Epithelial cell of prostate (primary cell): ENCODE results near the gene ARHGEF39.

Source experiments
- DNase-seq: peaks from one replicate; pipeline ENCODE4 v3.0.0-alpha.2; 2011; ENCODE audit warnings: low read depth, low spot score
- H3K27ac ChIP-seq: fragments of 450-650 bp; 2 replicates; pipeline ENCODE4 v1.5.1; 2017; ENCODE audit warnings: mild to moderate bottlenecking

Gene ARHGEF39

DNA sequence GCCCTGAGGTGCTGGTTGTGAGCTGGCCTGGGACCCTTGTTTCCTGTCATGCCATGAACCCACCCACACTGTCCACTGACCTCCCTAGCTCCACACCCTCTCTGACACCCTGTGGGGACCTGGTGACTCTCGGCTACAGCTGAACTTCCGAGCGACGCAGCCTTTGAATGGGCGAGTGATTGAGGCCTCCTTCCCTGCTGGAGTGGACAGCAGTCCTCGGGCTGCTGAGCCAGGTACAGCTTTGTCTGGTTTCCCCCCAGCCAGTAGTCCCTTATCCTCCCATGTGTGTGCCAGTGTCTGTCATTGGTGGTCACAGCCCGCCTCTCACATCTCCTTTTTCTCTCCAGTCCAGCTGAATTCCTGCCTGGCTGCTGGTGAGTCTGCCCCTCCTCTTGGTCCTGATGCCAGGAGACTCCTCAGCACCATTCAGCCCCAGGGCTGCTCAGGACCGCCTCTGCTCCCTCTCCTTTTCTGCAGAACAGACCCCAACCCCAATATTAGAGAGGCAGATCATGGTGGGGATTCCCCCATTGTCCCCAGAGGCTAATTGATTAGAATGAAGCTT, 14.9 kb upstream of the ARHGEF39 start:
- no peak overlapping the region for H3K27ac ChIP-seq
- no peak for DNase-seq

DNA sequence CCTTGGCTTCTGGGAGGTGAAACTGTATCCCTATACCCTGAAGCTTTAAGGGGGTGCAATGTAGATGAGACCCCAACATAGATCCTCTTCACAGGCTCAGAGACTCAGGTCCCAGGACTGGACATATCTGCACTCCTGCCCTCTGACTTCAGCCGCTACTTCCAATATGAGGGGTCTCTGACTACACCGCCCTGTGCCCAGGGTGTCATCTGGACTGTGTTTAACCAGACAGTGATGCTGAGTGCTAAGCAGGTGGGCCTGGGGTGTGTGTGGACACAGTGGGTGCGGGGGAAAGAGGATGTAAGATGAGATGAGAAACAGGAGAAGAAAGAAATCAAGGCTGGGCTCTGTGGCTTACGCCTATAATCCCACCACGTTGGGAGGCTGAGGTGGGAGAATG, 14.1 kb upstream of the ARHGEF39 start:
- no peak overlapping the region for H3K27ac ChIP-seq
- no peak for DNase-seq

DNA sequence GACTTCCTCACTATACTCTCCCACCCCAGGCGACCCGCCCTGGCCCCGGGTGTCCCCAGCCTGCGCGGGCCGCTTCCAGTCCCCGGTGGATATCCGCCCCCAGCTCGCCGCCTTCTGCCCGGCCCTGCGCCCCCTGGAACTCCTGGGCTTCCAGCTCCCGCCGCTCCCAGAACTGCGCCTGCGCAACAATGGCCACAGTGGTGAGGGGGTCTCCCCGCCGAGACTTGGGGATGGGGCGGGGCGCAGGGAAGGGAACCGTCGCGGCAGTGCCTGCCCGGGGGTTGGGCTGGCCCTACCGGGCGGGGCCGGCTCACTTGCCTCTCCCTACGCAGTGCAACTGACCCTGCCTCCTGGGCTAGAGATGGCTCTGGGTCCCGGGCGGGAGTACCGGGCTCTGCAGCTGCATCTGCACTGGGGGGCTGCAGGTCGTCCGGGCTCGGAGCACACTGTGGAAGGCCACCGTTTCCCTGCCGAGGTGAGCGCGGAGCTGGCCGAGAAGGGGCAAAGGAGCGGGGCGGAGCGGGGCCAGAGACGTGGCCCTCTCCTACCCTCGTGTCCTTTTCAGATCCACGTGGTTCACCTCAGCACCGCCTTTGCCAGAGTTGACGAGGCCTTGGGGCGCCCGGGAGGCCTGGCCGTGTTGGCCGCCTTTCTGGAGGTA, 10.9 kb upstream of the ARHGEF39 start:
- no peak overlapping the region for H3K27ac ChIP-seq
- no peak for DNase-seq

DNA sequence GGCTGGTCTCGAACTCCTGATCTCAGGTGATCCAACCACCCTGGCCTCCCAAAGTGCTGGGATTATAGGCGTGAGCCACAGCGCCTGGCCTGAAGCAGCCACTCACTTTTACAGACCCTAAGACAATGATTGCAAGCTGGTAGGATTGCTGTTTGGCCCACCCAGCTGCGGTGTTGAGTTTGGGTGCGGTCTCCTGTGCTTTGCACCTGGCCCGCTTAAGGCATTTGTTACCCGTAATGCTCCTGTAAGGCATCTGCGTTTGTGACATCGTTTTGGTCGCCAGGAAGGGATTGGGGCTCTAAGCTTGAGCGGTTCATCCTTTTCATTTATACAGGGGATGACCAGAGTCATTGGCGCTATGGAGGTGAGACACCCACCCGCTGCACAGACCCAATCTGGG, 10.2 kb upstream of the ARHGEF39 start:
- no peak overlapping the region for H3K27ac ChIP-seq
- DNase-seq: no peak

DNA sequence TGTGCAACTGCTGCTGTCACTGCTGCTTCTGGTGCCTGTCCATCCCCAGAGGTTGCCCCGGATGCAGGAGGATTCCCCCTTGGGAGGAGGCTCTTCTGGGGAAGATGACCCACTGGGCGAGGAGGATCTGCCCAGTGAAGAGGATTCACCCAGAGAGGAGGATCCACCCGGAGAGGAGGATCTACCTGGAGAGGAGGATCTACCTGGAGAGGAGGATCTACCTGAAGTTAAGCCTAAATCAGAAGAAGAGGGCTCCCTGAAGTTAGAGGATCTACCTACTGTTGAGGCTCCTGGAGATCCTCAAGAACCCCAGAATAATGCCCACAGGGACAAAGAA, 9.0 kb upstream of the ARHGEF39 start:
- DNase-seq: no peak
- no peak overlapping the region for H3K27ac ChIP-seq

DNA sequence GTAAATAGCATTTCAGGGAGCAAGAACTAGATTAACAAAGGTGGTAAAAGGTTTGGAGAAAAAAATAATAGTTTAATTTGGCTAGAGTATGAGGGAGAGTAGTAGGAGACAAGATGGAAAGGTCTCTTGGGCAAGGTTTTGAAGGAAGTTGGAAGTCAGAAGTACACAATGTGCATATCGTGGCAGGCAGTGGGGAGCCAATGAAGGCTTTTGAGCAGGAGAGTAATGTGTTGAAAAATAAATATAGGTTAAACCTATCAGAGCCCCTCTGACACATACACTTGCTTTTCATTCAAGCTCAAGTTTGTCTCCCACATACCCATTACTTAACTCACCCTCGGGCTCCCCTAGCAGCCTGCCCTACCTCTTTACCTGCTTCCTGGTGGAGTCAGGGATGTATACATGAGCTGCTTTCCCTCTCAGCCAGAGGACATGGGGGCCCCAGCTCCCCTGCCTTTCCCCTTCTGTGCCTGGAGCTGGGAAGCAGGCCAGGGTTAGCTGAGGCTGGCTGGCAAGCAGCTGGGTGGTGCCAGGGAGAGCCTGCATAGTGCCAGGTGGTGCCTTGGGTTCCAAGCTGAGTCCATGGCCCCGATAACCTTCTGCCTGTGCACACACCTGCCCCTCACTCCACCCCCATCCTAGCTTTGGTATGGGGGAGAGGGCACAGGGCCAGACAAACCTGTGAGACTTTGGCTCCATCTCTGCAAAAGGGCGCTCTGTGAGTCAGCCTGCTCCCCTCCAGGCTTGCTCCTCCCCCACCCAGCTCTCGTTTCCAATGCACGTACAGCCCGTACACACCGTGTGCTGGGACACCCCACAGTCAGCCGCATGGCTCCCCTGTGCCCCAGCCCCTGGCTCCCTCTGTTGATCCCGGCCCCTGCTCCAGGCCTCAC, 8.4 kb upstream of the ARHGEF39 start, which contains the start of gene CA9:
CA9 (plus strand) TSS at position 797 of the 893 bp plus-strand sequence; CDS start at position 829, 32 bp downstream.
- DNase-seq: no peak
- peak within 1 kb of the TSS; percentile 15 for H3K27ac ChIP-seq

DNA sequence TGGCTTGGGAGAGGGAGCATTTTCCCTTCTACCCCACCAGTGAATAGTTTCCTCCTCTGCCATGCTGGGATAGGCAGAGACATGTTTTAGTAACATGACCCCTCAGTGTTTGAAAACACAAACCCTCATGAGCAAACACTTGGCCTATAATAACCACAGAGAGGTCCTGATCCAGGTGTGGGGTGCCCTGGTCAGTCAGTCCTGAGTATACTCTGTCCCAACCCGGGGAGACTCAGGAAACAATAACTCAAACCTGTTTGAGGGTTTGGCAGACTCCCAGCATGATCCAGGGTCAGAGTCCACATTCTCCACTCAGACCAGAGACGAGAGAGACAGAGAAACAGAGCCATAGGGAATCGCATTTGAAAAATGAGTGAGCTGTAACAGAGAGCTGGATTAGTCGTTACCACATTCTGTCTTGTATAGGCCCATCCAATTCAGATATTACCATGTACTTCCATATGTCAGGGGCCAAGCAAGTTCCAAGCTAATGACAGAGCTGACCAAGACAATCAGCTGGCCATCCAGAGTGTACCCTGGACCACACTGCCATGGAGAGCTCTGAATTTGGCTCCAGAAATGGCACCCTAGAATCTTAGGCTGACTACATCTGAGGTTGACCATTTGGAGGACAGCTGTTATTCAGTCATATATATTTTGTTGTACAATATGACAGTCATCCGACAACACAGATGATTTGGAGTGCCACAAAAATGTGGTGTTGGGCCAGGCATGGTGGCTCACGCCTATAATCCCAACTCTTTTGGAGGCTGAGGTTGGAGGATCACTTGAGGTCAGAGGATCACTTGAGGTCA, 4.5 kb upstream of the ARHGEF39 start:
- peak overlapping the region; percentile 27 for H3K27ac ChIP-seq
- no peak for DNase-seq

DNA sequence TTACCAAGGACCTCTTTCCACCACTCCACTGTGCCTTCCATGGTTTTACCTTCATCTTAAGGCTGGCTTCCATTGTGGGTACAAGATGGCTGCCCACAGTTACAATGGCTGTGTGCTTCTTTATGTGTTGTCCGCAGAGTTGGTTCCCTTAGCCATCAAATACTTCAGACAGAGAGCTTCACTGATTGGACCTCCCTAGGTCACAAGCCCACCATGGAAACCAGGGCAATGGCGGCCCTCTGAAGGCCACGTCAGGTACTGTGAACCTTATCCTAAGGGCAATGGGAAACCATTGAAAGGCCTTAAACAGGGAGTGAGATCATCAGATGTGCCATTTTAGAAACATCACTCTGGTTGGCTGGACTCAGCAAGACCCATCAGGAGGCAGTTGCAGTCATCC, 2.9 kb upstream of the ARHGEF39 start:
- no peak overlapping the region for H3K27ac ChIP-seq
- DNase-seq: no peak

DNA sequence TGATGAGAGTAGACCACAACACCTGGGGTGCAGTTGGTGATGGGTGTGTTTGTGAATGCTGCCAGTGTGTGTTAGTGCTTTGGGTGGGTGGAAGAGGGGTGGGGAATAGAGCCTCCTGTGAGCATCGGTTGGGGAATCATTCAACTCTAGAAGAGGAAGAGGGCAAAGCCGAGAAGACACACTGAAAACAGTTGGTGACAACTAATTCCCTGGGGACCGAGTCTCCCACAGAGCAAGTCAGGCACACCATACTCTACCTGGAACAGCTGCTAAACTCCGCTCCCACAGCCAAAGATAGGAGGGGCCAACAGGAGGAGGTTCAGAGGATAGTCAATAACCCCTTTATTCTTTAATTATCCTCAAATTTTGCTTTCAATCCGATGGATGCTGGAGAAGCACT, 1.6 kb upstream of the ARHGEF39 start:
- H3K27ac ChIP-seq: no peak overlapping the region
- DNase-seq: no peak

DNA sequence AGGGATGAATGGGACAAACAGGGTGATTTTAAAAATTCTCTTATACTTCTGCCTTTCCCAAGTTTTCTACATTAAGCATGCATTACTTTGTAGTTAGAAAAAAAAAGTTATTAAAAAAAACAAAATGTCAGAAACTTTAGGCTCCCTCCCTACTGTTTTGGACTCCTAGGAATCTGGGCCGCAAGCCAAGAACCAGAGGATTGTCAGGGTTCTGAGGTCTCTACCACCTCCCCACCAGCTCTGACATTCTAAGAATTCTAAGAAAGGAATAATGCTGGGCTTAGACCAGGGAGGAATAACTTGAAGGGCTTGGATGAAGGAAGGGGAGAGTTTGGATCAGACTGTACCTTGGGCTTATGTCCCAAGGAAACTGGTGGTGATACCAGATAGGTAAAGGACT, 1.1 kb upstream of the ARHGEF39 start:
- no peak for DNase-seq
- no peak overlapping the region for H3K27ac ChIP-seq

DNA sequence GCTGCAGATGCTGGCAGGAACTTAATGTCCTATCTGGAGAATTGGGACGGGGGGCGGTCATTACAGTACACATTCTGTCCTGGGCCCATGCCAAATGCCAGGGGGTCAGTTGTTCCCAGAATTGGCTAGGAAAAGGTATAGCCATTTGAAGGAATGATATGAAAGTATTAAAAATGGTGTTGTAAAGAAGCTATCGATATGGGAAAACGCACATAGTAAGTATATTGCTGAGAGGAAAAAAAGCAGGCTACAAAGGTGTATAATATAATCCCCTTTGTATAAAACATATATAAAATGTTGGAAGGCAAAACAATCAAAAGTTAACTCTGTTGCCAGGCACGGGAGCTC, 450 bp upstream of the ARHGEF39 start:
- no peak overlapping the region for H3K27ac ChIP-seq
- no peak for DNase-seq

DNA sequence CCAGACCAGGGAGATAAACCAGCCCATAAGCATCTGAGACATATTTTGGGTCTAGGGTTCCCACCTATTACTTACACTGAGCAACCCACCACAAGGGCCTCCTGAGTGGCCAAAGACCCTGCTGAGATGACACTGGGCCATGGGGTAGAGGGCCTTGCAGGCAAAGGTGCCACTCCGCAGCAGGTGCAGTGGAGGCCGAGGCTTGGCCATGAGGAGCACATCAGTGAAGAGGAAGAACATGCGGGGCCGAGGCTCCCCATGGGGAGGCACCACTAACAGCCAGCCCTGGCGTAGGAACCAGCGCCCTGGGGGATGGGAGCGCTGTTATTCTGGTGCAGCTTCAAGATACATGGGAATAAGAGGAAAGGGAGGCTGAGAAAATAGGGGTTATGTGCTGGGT, 2.6 kb downstream of the ARHGEF39 start:
- no peak for DNase-seq
- H3K27ac ChIP-seq: no peak overlapping the region

DNA sequence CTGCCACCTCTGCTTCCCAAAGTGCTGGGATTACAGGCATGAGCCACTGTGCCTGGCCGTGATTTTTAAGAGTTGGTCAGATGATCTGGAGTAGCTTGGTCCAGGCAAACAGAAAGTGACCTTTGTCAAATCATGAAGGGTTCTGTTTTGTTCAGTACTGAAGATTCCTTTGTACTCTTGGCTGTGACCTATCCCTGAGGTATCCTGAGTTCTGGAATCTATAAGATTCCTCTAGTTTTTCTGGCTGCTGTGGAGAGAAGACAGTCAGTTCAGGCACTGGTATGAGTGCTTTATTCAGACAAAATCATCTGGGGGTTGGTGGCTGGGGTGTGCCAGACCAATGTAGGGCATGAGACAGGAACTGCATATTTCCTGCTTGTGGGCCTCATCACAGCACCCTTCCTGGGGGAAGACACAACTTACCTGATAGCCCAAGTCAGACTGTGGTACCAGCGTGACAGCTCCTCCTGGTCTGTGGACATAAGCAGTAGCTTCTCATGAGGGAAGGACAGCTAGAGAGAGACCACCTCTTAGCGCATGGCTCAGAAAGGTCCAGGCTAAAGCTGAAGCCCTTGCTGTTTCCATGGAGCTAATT, 3.1 kb downstream of the ARHGEF39 start:
- no peak for DNase-seq
- no peak overlapping the region for H3K27ac ChIP-seq

DNA sequence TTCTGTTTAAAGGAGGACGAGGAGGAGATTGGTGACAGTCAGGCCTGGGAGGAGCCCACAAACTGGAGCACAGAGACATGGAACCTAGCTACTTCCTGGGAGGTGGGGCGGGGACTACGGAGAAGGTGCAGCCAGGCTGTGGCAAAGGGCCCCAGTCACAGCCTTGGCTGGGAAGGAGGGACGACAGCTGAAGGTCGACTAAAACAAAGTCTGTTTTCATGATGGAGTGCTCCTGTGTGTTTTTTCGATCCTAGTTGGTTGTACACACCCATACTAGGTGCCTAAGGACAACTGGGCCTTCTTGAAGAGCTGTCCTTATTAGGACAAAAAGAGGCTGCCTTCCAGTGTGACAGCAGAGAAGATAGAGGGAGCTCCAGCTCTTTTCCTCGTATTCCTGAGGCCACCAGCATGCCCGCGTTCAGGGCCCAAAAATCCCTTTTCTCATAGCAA, 4.0 kb downstream of the ARHGEF39 start:
- no peak for DNase-seq
- H3K27ac ChIP-seq: no peak overlapping the region

DNA sequence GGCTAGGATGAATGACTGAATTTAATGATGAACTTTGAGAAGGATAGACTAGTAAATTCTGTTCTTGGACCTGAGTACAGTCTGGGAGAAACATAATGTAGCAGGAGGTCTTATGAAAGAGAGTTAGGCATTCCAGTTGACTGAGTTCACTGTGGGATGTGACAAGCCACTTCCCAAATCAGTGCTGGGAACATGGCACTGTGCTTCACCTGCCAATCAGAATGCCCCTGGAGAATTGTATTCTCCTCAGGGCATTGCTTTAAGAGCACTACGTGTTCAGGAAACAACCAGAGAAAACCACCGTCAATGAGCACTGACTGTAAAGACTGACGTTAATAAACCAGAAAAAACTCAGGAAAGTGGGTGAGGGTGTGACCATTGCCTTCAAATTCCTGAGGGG, 5.7 kb downstream of the ARHGEF39 start:
- peak overlapping the region; percentile 86 for H3K27ac ChIP-seq
- no peak for DNase-seq

DNA sequence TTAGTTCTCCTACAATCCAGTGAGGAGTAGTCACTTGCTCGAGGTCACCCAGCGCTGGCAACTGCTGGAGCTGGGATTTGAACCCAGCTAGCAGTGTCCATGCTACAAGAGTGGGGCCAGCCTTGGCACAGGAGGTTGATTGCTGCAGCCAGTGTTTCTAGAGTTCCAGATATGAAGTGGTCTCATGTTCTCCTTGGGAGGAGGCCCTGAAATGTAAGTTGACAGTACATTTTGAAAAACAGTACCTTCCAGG, 6.1 kb downstream of the ARHGEF39 start:
- H3K27ac ChIP-seq: peak overlapping the region; percentile 86
- DNase-seq: no peak

DNA sequence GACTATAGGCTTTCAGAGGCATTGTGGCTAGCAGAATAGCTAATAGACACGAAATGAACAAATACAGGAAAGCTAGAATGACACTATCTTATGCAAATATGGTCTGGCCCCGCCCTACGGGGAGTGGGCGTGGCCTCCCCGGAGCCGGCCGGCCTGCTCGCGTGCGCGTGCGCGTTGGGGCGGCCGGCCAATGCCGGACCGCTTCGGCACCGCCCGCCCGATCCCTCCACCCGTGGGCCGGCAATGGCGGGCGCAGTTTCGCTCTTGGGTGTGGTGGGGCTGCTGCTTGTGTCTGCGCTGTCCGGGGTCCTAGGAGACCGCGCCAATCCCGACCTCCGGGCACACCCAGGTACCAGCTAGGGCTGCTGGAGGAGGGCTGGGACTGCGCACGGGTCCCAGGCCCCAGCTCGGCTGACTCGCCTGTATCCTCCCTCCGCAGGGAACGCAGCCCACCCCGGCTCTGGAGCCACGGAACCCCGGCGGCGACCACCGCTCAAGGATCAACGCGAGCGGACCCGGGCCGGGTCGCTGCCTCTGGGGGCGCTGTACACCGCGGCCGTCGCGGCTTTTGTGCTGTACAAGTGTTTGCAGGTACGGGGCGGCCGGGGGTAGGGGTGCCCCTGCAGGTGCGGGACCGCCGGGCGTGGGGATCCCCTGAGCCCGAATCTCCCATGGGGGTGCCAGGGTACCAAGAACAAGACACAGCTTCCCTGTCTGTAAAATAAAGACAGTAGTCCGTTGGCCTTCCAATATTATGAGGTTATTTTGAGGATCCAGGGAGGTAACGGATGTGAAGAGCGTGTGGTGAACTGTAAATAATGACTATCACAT, 6.6 kb downstream of the ARHGEF39 start, which contains the start of gene CCDC107:
CCDC107 (plus strand) TSS at position 156 of the 831 bp plus-strand sequence; CDS start at position 244, 88 bp downstream.
- peak within 1 kb of the TSS; percentile 86 for H3K27ac ChIP-seq
- no peak for DNase-seq

DNA sequence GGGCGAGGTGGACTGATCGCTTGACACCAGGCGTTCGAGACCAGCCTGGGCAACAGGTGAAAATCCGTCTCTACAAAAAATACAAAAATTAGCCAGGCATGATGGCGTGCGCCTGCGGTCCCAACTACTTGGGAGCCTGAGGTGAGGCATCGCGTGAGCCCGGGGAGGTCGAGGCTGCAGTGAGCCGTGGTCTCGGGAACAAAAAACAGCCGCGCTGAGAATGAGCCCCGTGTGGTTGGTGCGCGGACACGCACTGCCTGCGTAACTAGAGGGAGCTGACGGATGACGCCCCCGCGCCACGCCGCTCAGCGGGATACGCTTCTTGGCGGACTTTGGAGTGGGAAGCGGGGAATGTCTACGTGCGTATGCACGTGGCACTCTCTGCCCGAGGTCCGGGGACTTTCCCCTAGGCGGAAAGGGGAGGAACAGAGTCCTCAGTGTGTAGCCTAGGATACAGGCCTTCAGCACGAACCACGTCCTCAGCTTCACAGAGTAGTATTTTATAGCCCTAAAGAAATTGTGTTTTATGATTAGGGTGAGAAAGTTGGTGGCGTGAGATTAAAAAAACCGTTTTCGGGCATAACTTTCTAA, 7.4 kb downstream of the ARHGEF39 start, which contains the start of gene RMRP:
RMRP (minus strand) TSS at position 474 of the 591 bp plus-strand sequence.
- DNase-seq: peak; percentile 97
- peak within 1 kb of the TSS; percentile 86 for H3K27ac ChIP-seq
